GM12878 (cell line): Measurements from ENCODE around the gene WNK1. TPM values are rescaled to one million over a fixed set of nuclear protein-coding genes. Genes with fewer than 3 reads are reported as not detected.
A peak's percentile ranks its signal among the peaks of the same experiment; 100 is the strongest.

Experiments
- CBX5 ChIP-seq: sonication (generic); IDR thresholded peaks from 2 replicates; pipeline ENCODE4 v1.6.1; 2016; ENCODE audit warnings: low read depth, moderate library complexity, mild to moderate bottlenecking, inconsistent platforms
- CUX1 ChIP-seq: IDR thresholded peaks from 2 replicates; pipeline ENCODE4 v1.6.1; 2012; ENCODE audit warnings: improper control_type of control experiment, low read depth, low read length; ENCODE audit not compliant: insufficient replicate concordance
- FOS ChIP-seq: IDR thresholded peaks from 3 replicates; pipeline ENCODE4 v1.6.1; 2011; ENCODE audit warnings: borderline replicate concordance; ENCODE audit not compliant: insufficient read length; ENCODE audit errors: extremely low read depth
- HDGF ChIP-seq: fragments of 450-650 bp; IDR thresholded peaks from 2 replicates; pipeline ENCODE4 v1.6.1; 2016; ENCODE audit warnings: antibody characterized with exemption
- MAX ChIP-seq: IDR thresholded peaks from 2 replicates; pipeline ENCODE4 v1.6.1; 2012; ENCODE audit warnings: low read depth, low read length, improper control_type of control experiment
- MLLT1 ChIP-seq: fragments of 450-650 bp; IDR thresholded peaks from 2 replicates; pipeline ENCODE4 v1.6.1; 2016; ENCODE audit warnings: mild to moderate bottlenecking
- MTA3 ChIP-seq: IDR thresholded peaks from 2 replicates; pipeline ENCODE4 v1.6.1; 2012; ENCODE audit warnings: low read length, inconsistent platforms, borderline replicate concordance
- POLR2AphosphoS2 ChIP-seq: IDR thresholded peaks from 2 replicates; pipeline ENCODE4 v1.6.1; 2011; ENCODE audit warnings: low read depth, mild to moderate bottlenecking, low read length, improper control_type of control experiment, moderate library complexity
- POLR2AphosphoS5 ChIP-seq: IDR thresholded peaks from 2 replicates; pipeline ENCODE4 v1.6.1; 2011; ENCODE audit warnings: mild to moderate bottlenecking, low read length, inconsistent platforms
- RB1 ChIP-seq: fragments of 450-650 bp; formaldehyde crosslinking; IDR thresholded peaks from 2 replicates; pipeline ENCODE4 v1.6.1; 2017; ENCODE audit warnings: mild to moderate bottlenecking, borderline replicate concordance
- RBBP5 ChIP-seq: fragments of 200-600 bp; sonication (generic); conservative IDR thresholded peaks from 2 replicates; pipeline ENCODE4 v1.6.1; 2016
- STAT3 ChIP-seq: IDR thresholded peaks from 2 replicates; pipeline ENCODE4 v1.6.1; 2011; ENCODE audit warnings: low read depth, low read length, improper control_type of control experiment
- SUZ12 ChIP-seq: fragments of 200-600 bp; sonication (generic); IDR thresholded peaks from one replicate; pipeline ENCODE4 v1.6.1; 2018; ENCODE audit warnings: antibody characterized with exemption, mild to moderate bottlenecking; ENCODE audit not compliant: unreplicated experiment
- TARDBP ChIP-seq: IDR thresholded peaks from 2 replicates; pipeline ENCODE4 v1.6.1; 2016; ENCODE audit warnings: borderline replicate concordance
- TBL1XR1 ChIP-seq: IDR thresholded peaks from 2 replicates; pipeline ENCODE4 v1.6.1; 2012; ENCODE audit warnings: low read depth, low read length, improper control_type of control experiment
- TCF12 ChIP-seq: IDR thresholded peaks from 2 replicates; pipeline ENCODE4 v1.6.1; 2011; ENCODE audit warnings: low read depth, mild to moderate bottlenecking, low read length
- TCF7 ChIP-seq: IDR thresholded peaks from 2 replicates; pipeline ENCODE4 v1.6.1; 2014; ENCODE audit warnings: antibody characterized with exemption, borderline replicate concordance
- ZNF384 ChIP-seq: IDR thresholded peaks from 2 replicates; pipeline ENCODE4 v1.6.1; 2012; ENCODE audit warnings: low read depth, mild to moderate bottlenecking, low read length, improper control_type of control experiment, borderline replicate concordance
- ZSCAN29 ChIP-seq: fragments of 450-650 bp; IDR thresholded peaks from 2 replicates; pipeline ENCODE4 v1.6.1; 2017; ENCODE audit warnings: mild to moderate bottlenecking, moderate library complexity
- polyA plus RNA-seq, 11 experiments: library from polyadenylated mRNA; depleted of rRNA in 4 of 11; unstranded in 6 of 11; stranded (reverse) in 5 of 11; fragments of >200 nt; fragmentation: Nextera tagmentation in 4 of 11; fragmentation: Illumina TruSeq in 1 of 11; extraction: Ambion mirVana in 4 of 11; extraction: Trizol in 1 of 11; gene quantifications; 1 replicate in 1 of 11; 2 replicates in 10 of 11; pipeline versions ENCODE4 v1.2.1 to v1.2.3, GENCODE V29; 2011 to 2016; ENCODE audit warnings: inconsistent platforms in 2 of 11, missing spikeins in 2 of 11, low read depth in 1 of 11
- total RNA-seq, 4 experiments: library from RNA; depleted of rRNA in 3 of 4; stranded (reverse); fragments of >200 nt in 3 of 4; fragmentation: Illumina TruSeq in 1 of 4; extraction: Trizol in 1 of 4; gene quantifications; 2 replicates each; pipeline versions ENCODE4 v1.2.1 to v1.2.3, GENCODE V29; 2013 to 2021
- TF ChIP-seq, protein P1 (sequence below): fragments of 450-650 bp; IDR thresholded peaks from 2 replicates; pipeline ENCODE4 v1.6.1; 2017; ENCODE audit warnings: antibody characterized with exemption, mild to moderate bottlenecking, moderate library complexity

WNK1 gene
- total and polyA plus RNA-seq, 10 of the 15 experiments (the other 5 are each of a cell fraction or from before 2014, with no cell fraction given), result 9.6 to 151 (median 86.6) TPM

- TF ChIP-seq SUZ12, result no peak
- 0 out of 2 replicates have a peak, but pooled peaks have one; percentile 46 for TF ChIP-seq ZSCAN29
- TF ChIP-seq CUX1, result peak; percentile 45
- TF ChIP-seq TCF7, result 0 out of 2 replicates have a peak, but pooled peaks have one; percentile 33
- TF ChIP-seq, protein P1, sequence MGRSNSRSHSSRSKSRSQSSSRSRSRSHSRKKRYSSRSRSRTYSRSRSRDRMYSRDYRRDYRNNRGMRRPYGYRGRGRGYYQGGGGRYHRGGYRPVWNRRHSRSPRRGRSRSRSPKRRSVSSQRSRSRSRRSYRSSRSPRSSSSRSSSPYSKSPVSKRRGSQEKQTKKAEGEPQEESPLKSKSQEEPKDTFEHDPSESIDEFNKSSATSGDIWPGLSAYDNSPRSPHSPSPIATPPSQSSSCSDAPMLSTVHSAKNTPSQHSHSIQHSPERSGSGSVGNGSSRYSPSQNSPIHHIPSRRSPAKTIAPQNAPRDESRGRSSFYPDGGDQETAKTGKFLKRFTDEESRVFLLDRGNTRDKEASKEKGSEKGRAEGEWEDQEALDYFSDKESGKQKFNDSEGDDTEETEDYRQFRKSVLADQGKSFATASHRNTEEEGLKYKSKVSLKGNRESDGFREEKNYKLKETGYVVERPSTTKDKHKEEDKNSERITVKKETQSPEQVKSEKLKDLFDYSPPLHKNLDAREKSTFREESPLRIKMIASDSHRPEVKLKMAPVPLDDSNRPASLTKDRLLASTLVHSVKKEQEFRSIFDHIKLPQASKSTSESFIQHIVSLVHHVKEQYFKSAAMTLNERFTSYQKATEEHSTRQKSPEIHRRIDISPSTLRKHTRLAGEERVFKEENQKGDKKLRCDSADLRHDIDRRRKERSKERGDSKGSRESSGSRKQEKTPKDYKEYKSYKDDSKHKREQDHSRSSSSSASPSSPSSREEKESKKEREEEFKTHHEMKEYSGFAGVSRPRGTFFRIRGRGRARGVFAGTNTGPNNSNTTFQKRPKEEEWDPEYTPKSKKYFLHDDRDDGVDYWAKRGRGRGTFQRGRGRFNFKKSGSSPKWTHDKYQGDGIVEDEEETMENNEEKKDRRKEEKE, result no peak
- no peak for TF ChIP-seq MTA3
- no peak for TF ChIP-seq RBBP5
- no peak for TF ChIP-seq FOS
- TF ChIP-seq TBL1XR1, result peak; percentile 86
- TF ChIP-seq TCF12, result no peak; the same call in 1 of the 2 replicates
- TF ChIP-seq RB1, result peak; percentile 99; the same call in 1 of the 2 replicates
- no peak; the same call in 1 of the 2 replicates for TF ChIP-seq CBX5
- TF ChIP-seq TARDBP, result peak; percentile 17
- no peak for TF ChIP-seq STAT3
- TF ChIP-seq MAX, result peak; percentile 43; the same call in 1 of the 2 replicates
- peak; percentile 92 for TF ChIP-seq MLLT1
- peak; percentile 99 for TF ChIP-seq ZNF384
- TF ChIP-seq POLR2AphosphoS5, result peak; percentile 76
- TF ChIP-seq HDGF, result peak; percentile 99
- TF ChIP-seq POLR2AphosphoS2, result no peak
Observed at GRCh38 chr12:949453-950191, 197.2 kb downstream of the WNK1 start, which contains the start of gene RAD52 (continued).
